IMR-90 (cell line): ENCODE results near the gene OR52E6.

Experiments used
- CTCF ChIP-seq: conservative IDR thresholded peaks from 2 replicates; pipeline ENCODE4 v1.5.1; 2012; ENCODE audit warnings: mild to moderate bottlenecking, low read depth, low read length, improper control_type of control experiment
- POLR2A ChIP-seq: IDR thresholded peaks from 2 replicates; pipeline ENCODE4 v1.6.1; 2012; ENCODE audit warnings: mild to moderate bottlenecking, low read depth, low read length

- TF ChIP-seq POLR2A (no peak), CTCF (peak; percentile 44)
Measured at GRCh38 chr11:5891216-5891800, 49.6 kb upstream of the OR52E6 start.
